ENCODE measurements around the gene UBE3C.

UBE3C gene

DNA sequence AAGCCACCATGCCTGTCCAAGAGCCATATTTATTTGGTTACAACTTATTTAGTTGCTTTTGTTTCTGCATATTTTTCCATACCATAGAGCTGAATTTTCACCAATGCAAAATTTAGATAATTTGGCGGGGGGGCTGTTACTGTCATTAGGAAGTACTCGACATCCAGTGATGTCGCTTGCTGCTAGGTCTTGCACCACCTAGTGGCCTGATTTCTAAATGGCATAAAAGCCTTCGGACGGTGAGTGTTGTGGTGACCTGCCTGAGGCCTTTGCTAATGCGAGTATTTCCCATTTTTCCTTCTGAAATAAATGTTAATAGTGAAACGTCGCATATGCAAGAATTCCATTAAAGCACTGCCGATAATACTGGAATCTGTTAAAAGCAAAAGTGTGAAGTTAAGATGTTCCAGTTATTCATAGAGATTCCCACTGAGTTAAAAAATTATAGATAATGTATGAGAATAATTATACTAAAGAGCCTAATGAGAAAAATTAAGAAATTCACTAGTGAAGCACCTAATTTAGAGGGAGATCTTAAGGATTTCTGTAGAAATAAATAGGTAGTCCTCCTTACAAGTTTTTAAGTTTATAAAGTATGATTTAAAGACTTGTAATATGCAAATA is 112.0 kb downstream of the UBE3C start:
- no peak for TF ChIP-seq SIN3A (IDR thresholded peaks at IDR 0.05; ENCODE audit: borderline replicate concordance, insufficient read depth, low read length)
- TF ChIP-seq TAF1 (IDR thresholded peaks at IDR 0.05; ENCODE audit: borderline replicate concordance, insufficient read depth, low read length), result no peak
- TF ChIP-seq POLR2AphosphoS5 (IDR thresholded peaks at IDR 0.05; ENCODE audit: low read depth, low read length), result no peak
- no peak for TF ChIP-seq REST (IDR thresholded peaks at IDR 0.05; ENCODE audit: insufficient read depth in 1 of 2, low read depth in 2 of 2, low read length in 2 of 2)
- TF ChIP-seq FOXP2 (optimal IDR thresholded peaks at IDR 0.05; ENCODE audit: borderline replicate concordance, extremely low read depth, extremely low read length, insufficient read depth), result no peak

DNA sequence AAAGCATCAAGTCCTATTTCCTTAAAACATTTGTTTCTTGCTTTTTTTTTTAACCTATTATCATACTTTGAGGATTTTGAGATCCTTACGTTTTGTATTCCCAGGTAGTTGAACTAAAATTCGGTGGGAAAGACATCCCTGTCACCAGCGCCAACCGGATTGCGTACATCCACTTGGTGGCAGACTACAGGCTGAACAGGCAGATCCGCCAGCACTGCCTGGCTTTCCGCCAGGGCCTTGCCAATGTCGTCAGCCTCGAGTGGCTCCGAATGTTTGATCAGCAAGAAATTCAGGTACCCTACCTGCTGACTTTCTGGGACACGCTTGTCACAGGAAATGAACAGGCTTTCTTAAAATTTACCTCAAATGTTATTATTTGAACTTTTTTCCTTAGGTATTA is 115.1 kb downstream of the UBE3C start:
- TF ChIP-seq FOXP2 (optimal IDR thresholded peaks at IDR 0.05; ENCODE audit: borderline replicate concordance, extremely low read depth, extremely low read length, insufficient read depth), result no peak
- no peak for TF ChIP-seq TAF1 (IDR thresholded peaks at IDR 0.05; ENCODE audit: borderline replicate concordance, insufficient read depth, low read length)
- TF ChIP-seq REST (IDR thresholded peaks at IDR 0.05; ENCODE audit: insufficient read depth in 1 of 2, low read depth in 2 of 2, low read length in 2 of 2), result no peak
- TF ChIP-seq POLR2AphosphoS5 (IDR thresholded peaks at IDR 0.05; ENCODE audit: low read depth, low read length), result no peak
- TF ChIP-seq SIN3A (IDR thresholded peaks at IDR 0.05; ENCODE audit: borderline replicate concordance, insufficient read depth, low read length), result no peak

DNA sequence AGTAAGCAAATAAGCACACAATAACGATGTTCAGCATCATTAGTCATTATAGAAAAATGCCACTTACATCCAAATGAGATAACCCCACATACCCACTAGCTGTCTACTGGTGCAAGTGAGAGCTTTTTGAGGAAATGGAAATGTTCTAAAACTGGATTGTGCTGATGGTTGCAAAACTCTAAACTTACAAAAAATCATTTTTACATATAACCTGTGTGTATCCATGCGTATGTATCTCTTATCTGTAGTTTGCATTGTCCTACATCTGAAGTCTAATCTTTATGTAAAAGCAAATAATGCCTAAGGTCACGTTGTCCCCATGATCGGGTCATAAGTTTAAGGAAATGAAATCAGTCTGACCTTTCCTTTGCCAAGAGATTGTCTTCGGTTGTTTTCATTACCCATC is 116.5 kb downstream of the UBE3C start:
- TF ChIP-seq POLR2AphosphoS5 (IDR thresholded peaks at IDR 0.05; ENCODE audit: low read depth, low read length) (no peak), TAF1 (IDR thresholded peaks at IDR 0.05; ENCODE audit: borderline replicate concordance, insufficient read depth, low read length) (no peak), SIN3A (IDR thresholded peaks at IDR 0.05; ENCODE audit: borderline replicate concordance, insufficient read depth, low read length) (no peak), REST (IDR thresholded peaks at IDR 0.05; ENCODE audit: insufficient read depth in 1 of 2, low read depth in 2 of 2, low read length in 2 of 2) (no peak), FOXP2 (optimal IDR thresholded peaks at IDR 0.05; ENCODE audit: borderline replicate concordance, extremely low read depth, extremely low read length, insufficient read depth) (no peak)

- no peak for TF ChIP-seq REST (IDR thresholded peaks at IDR 0.05; ENCODE audit: insufficient read depth in 1 of 2, low read depth in 2 of 2, low read length in 2 of 2)
- no peak for TF ChIP-seq SIN3A (IDR thresholded peaks at IDR 0.05; ENCODE audit: borderline replicate concordance, insufficient read depth, low read length)
- TF ChIP-seq TAF1 (IDR thresholded peaks at IDR 0.05; ENCODE audit: borderline replicate concordance, insufficient read depth, low read length), result no peak
- TF ChIP-seq POLR2AphosphoS5 (IDR thresholded peaks at IDR 0.05; ENCODE audit: low read depth, low read length), result no peak
- TF ChIP-seq FOXP2 (optimal IDR thresholded peaks at IDR 0.05; ENCODE audit: borderline replicate concordance, extremely low read depth, extremely low read length, insufficient read depth), result no peak
These were observed 124.4 kb downstream of the UBE3C start for GRCh38 chr7:157263156-157263555.
